ENCODE measurements around the gene LRCH2. TPM values are rescaled to one million over a fixed set of nuclear protein-coding genes. Genes with fewer than 3 reads are reported as not detected.

Gene LRCH2
- total RNA-seq, 1 experiment from 2014 or later, result 0.11 TPM

DNA sequence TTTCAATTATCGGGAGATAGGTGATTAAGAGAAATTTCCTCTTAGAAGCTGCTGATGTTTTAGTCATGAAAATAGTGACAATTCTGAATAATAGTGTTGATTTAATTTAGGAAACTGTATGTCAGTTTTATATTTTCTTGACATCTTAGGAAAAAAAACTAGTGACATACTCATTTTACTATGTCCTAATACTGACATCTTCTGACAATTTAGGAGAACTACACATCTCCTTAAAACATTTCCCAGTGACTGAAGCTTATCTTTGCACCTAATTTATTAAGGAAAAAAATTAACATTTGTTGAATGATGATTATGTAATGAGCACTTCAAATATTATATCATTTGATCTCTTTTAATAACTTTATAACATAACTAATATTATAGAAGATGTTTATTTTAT, 86.7 kb downstream of the LRCH2 start:
- intact Hi-C loops (cut with micrococcal nuclease), result loop anchor here (1.0 to 10.0 kb wide), 4 partner anchors 132 to 536 kb away; partner anchors contain the start of gene IL13RA2
- Histone ChIP-seq H3K27me3 (ENCODE audit: low read length) (no peaks in the 10 kb centered on the region), H4K20me1 (ENCODE audit: low read length) (no peaks in the 10 kb centered on the region), H2AFZ (ENCODE audit: low read length) (no peak overlapping the region), H3K79me2 (ENCODE audit: low read length) (no peaks in the 10 kb centered on the region), H3F3A (ENCODE audit: low read length, unreplicated experiment) (no peaks in the 10 kb centered on the region), H3K4me3 (ENCODE audit: low read length) (no peak overlapping the region), H3K9me3 (ENCODE audit: low read length) (no peaks in the 10 kb centered on the region), H3K4me1 (ENCODE audit: insufficient read depth, low read length) (no peaks in the 10 kb centered on the region), H3K36me3 (ENCODE audit: low read depth, low read length) (no peaks in the 10 kb centered on the region), H3K4me2 (ENCODE audit: low read length) (no peak overlapping the region), H3K9ac (ENCODE audit: low read length) (no peak overlapping the region), H3K27ac (ENCODE audit: low read length) (no peak overlapping the region), H3K9me2 (replicated peaks; ENCODE audit: low read length) (no peaks in the 10 kb centered on the region)
- BruUV-seq (replicated peaks), result no TSS peak
- no peak for ATAC-seq
- CTCF ChIA-PET, result interaction anchor here (1.3 kb wide), 1 partner anchor 521 kb away, joined by 5 read pairs; no protein-coding TSS in a partner anchor
- POLR2A ChIA-PET (ENCODE audit: unreplicated experiment), result no interaction called here
- TF ChIP-seq EZH2phosphoT487 (IDR thresholded peaks at IDR 0.05; ENCODE audit: borderline replicate concordance, low read length), result no peak
- TF ChIP-seq, protein P1, sequence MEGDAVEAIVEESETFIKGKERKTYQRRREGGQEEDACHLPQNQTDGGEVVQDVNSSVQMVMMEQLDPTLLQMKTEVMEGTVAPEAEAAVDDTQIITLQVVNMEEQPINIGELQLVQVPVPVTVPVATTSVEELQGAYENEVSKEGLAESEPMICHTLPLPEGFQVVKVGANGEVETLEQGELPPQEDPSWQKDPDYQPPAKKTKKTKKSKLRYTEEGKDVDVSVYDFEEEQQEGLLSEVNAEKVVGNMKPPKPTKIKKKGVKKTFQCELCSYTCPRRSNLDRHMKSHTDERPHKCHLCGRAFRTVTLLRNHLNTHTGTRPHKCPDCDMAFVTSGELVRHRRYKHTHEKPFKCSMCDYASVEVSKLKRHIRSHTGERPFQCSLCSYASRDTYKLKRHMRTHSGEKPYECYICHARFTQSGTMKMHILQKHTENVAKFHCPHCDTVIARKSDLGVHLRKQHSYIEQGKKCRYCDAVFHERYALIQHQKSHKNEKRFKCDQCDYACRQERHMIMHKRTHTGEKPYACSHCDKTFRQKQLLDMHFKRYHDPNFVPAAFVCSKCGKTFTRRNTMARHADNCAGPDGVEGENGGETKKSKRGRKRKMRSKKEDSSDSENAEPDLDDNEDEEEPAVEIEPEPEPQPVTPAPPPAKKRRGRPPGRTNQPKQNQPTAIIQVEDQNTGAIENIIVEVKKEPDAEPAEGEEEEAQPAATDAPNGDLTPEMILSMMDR (conservative IDR thresholded peaks at IDR 0.05; ENCODE audit: low read depth, low read length), result peak; percentile 67
- peak; percentile 57 for DNase-seq

DNA sequence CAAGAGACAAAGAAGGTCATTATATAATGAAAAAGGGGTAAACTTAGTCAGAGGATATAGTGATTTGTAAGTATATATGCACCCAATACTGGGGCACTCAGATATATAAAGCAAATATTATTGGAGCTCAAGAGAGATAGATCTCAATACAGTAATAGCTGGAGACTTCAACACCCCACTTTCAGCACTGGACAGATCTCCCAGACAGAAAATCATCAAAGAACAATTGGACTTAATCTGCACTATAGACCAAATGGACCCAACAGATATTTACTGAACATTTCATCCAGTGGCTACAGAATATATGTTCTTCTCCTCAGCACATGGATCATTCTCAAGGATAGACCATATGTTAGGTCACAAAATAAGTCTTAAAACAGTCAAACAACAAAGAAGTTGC, 91.8 kb downstream of the LRCH2 start:
- CTCF ChIA-PET, result no interaction called here
- no peaks in the 10 kb centered on the region for H3K36me3 ChIP-seq (ENCODE audit: low read depth, low read length)
- no peak overlapping the region for H3K27ac ChIP-seq (ENCODE audit: low read length)
- H3K4me1 ChIP-seq (ENCODE audit: insufficient read depth, low read length), result 0 out of 2 replicates have a peak, but pooled peaks cover 8% of the 10 kb centered on the region
- ATAC-seq (no peak), DNase-seq (no peak)
- no peak overlapping the region for H2AFZ ChIP-seq (ENCODE audit: low read length)
- H3K4me3 ChIP-seq (ENCODE audit: low read length), result no peak overlapping the region
- no peak for TF ChIP-seq EZH2phosphoT487 (IDR thresholded peaks at IDR 0.05; ENCODE audit: borderline replicate concordance, low read length)
- no peak for TF ChIP-seq EZH2 (IDR thresholded peaks at IDR 0.05; ENCODE audit: low read length, unreplicated experiment)
- TF ChIP-seq, protein P1 (conservative IDR thresholded peaks at IDR 0.05; ENCODE audit: low read depth, low read length), result no peak
- intact Hi-C loops (cut with micrococcal nuclease), result loop anchor here (10.0 kb wide), 1 partner anchor 127 kb away; the partner anchor contains the start of gene IL13RA2
- H3K9me3 ChIP-seq (ENCODE audit: low read length), result no peaks in the 10 kb centered on the region
- POLR2A ChIA-PET (ENCODE audit: unreplicated experiment), result no interaction called here
- no peaks in the 10 kb centered on the region for H4K20me1 ChIP-seq (ENCODE audit: low read length)
- H3K79me2 ChIP-seq (ENCODE audit: low read length), result no peaks in the 10 kb centered on the region
- no peak overlapping the region for H3K9ac ChIP-seq (ENCODE audit: low read length)
- no peaks in the 10 kb centered on the region for H3F3A ChIP-seq (ENCODE audit: low read length, unreplicated experiment)
- no peaks in the 10 kb centered on the region for H3K27me3 ChIP-seq (ENCODE audit: low read length)
- no TSS peak for BruUV-seq (replicated peaks)
- H3K9me2 ChIP-seq (replicated peaks; ENCODE audit: low read length), result no peaks in the 10 kb centered on the region
- H3K4me2 ChIP-seq (ENCODE audit: low read length), result no peak overlapping the region

DNA sequence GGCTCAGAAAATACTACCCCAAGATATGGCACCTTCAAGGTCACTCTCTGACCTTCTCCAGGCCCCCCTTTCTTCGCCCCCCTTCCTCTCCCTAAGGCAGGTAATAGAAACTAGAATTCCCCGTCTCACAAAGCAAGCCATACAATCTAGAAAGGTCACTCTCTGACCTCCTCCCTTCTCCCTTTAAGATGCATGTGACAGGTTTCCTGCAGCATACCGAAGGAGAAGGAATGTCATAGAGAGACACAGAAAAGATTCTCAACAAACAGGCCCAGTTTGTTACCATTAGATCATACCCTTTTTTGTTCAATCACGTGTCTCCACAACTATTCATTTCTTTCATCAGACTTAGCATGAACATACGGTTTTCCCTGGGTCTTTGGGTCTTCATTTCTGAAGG, 95.9 kb downstream of the LRCH2 start:
- Histone ChIP-seq H3K36me3 (ENCODE audit: low read depth, low read length) (no peaks in the 10 kb centered on the region), H2AFZ (ENCODE audit: low read length) (no peak overlapping the region), H3K9me2 (replicated peaks; ENCODE audit: low read length) (no peaks in the 10 kb centered on the region), H3K27me3 (ENCODE audit: low read length) (no peaks in the 10 kb centered on the region), H3F3A (ENCODE audit: low read length, unreplicated experiment) (no peaks in the 10 kb centered on the region), H3K9ac (ENCODE audit: low read length) (no peak overlapping the region), H3K4me2 (ENCODE audit: low read length) (no peak overlapping the region), H3K4me3 (ENCODE audit: low read length) (no peak overlapping the region), H4K20me1 (ENCODE audit: low read length) (no peaks in the 10 kb centered on the region), H3K79me2 (ENCODE audit: low read length) (no peaks in the 10 kb centered on the region), H3K4me1 (ENCODE audit: insufficient read depth, low read length) (0 out of 2 replicates have a peak, but pooled peaks cover 8% of the 10 kb centered on the region), H3K9me3 (ENCODE audit: low read length) (no peaks in the 10 kb centered on the region), H3K27ac (ENCODE audit: low read length) (no peak overlapping the region)
- ChIA-PET CTCF (no interaction called here), POLR2A (ENCODE audit: unreplicated experiment) (no interaction called here)
- BruUV-seq (replicated peaks), result no TSS peak
- DNase-seq, result no peak
- ATAC-seq, result no peak
- TF ChIP-seq EZH2phosphoT487 (IDR thresholded peaks at IDR 0.05; ENCODE audit: borderline replicate concordance, low read length) (no peak), EZH2 (IDR thresholded peaks at IDR 0.05; ENCODE audit: low read length, unreplicated experiment) (no peak)
- TF ChIP-seq, protein P1 (conservative IDR thresholded peaks at IDR 0.05; ENCODE audit: low read depth, low read length), result no peak
- intact Hi-C loops (cut with micrococcal nuclease), result no loop called here
